Stimulated activated CD4-positive, alpha-beta T cell treated with anti-CD3 and anti-CD28 coated beads, Interleukin-1b, Interleukin-23, amount 100 ng/mL, for 1 hour (primary cell): ENCODE measurements around the gene EEA1.
"Not testable (repeated sequence)": the region's sequence is repeated elsewhere in the genome, so short reads cannot be mapped to it uniquely, and the experiment has no call there.

Source experiments
- DNase-seq, 2 donors: peaks; one replicate each; pipeline ENCODE4 v3.0.0-alpha.2; 2020; ENCODE audit warnings: low read depth in 2 of 2

The EEA1 gene

DNA sequence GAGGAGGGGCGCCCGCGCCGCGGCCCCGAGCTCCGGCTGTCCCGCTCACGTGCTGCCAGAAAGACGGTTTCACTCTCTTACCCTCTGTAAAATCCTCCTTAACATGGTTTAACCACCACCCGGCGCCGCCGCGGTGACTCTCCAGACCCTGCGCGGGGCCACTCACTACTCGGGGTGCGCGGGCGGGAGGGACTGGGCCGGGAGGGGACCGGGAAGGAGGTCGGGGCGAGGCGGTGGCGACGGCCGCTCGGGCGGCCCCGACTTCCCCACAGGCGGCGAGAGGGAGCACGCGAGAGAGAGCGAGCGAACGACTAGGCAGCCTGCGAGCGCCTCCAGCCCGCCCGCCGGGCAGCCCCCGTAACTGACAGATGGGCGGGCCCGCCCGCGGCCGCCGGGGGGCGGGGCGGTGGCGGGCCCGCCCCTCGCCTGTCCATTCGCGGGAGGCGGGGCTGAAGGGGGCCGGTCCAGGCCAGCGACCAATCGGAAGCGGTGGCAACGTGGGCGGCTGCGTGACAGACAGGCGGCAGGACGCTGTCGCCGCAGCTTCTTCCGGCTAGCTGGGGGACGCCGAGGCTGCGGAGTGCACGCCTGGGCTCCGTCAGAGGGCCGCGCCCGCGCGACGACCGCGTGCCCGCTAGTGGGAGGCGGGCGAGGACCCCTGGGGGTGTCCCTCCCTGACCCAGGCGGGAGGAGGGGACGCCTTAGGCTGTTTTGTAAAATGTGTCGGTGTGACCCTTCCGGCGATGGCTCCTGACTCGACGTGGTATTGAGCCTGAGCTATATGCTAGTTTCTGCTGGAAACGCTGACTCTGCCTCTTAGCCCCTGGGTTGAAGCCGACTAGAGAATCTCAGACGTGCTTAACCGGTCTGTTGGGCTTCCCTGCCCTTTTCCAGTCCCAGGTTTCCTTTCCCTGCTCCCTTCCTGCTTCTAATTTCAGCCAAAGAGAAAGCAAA lies at the start of gene EEA1:
EEA1 (minus strand) TSS at position 334 of the 954 bp plus-strand sequence; CDS start at position 105, 229 bp downstream.
- peak; percentile 90 to 91 for DNase-seq

DNA sequence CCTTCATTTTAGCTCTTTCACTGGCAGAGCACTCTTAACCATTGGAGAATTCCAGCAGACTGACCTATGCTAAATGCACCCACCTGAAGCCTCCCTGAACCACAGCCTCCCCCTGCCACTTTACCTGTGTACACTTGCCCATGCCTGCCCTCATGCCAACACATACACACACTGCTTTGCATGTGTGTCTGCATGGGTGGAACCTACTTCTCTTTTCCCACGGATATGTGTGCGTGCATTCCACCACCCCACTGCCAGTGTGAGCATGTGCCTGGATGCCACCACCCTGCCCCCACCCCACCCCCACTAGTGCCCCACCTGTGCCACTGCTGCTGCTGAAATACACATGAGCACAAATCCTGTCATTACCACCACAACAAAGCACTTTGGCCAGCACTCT lies 49.5 kb upstream of the EEA1 start:
- DNase-seq = no peak

DNA sequence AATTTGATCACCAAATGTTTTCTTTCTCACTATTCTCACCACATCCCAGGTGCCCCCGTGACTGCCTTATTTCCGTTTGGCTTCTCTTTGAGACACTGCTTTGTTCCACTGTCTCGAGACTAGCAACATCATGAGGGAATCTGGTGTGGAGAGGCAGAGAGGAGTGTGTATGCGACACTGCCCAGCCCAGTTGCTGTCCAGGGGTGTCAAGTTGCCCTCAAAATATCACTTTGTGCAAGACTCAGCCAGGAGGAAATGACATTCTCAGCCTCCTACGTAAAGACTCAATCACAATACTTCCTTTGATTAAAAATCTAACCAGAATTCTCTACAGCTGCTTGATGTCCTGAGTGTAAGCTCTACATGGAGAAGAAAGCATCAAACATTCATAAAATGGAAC lies 48.2 kb upstream of the EEA1 start:
- DNase-seq = no peak

DNA sequence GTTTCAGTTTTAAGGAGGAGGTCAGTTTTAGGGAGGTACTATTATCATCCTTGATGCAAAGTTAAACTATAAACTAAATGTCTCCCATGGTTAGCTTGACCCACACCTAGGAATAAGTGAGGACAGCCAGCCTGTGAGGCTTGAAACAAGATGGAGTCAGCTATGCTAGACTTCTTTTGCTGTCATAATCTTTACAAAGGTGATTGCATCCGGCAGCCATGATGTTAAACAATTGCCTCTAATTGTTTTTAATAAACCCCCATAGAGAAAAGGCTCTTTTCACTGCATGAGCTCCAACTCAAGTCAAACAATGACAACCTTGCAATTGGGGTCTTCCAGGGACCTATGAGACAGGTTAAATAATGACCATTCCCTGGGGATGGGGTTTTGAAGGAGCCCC lies 45.7 kb upstream of the EEA1 start:
- no peak for DNase-seq

DNA sequence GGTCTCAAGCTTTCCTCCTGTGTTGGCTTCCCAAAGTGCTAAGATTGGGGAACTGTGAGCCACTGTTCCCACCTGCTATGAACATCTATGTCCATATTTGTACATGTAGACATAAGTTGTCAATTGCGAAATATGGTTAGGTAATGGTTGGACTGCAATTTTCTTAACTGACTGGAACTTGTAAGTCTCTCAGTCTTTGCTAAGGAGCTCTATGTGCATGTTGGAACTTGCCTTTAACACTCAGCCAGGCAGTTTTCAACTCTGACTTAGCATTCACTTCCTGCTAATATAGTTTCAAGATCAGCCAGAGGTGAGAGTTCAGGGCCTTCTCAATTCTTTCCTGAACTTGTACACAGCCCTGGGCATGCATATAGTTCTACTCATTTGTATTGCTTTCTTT lies 44.5 kb upstream of the EEA1 start:
- no peak for DNase-seq

DNA sequence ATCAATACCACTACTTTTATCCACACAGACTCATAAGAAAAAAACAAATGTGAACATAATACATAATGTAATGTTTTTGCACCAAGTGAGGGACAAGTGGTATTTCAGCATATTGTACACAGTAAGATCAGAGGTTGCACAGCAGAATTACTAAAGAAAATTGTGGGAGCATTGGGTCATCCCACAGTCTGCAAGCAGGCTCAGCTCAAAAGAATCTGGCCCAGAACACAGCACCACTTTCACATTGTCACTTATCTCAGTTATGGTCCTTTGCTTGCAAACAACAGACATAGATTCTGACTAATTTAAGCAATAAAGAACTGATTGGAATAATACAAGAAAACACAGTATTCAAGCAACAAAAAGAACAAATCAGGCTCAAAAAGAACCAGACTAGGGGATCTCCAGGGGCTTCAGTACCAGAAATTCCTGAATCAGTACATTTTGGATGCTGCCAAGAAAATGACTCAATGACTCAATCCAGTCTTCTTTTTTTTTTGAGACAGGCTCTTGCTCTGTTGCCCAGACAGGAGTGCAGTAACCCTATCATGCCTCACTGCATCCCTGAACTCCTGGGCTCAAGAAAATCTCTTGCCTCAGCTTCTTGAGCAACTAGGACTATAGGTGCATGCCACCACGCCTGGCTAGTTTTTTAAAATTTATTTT lies 42.9 kb upstream of the EEA1 start:
- DNase-seq = no peak

DNA sequence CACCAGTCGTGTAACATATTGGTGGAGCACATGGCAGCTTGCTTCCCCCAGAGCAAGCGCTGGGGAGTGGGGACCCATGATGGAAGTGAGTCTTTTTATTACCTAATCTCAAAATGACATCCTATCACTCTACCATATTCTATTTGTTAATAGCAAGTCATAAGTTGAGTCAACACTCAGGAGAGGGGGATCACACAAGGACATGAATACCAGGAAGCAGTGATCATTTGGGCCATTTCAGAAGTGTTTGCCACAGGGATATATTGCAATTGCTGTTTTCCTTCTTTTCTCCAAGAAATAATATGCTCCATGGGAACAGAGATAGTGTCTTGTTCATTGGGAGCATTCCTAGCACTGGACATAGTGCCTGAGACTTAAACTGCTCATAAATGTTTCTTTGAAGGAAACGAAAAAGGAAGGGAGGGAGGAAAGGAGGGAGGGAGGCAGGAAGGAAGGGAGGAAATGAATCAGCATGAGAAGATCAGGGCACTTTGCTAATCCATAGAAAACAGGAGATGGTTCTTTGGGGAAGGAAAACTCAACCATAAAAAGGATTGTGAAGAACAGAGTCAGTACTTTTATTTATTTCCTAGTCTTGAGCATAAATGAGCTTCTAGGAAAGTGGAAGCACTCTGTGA lies 39.2 kb upstream of the EEA1 start:
- no peak for DNase-seq

DNA sequence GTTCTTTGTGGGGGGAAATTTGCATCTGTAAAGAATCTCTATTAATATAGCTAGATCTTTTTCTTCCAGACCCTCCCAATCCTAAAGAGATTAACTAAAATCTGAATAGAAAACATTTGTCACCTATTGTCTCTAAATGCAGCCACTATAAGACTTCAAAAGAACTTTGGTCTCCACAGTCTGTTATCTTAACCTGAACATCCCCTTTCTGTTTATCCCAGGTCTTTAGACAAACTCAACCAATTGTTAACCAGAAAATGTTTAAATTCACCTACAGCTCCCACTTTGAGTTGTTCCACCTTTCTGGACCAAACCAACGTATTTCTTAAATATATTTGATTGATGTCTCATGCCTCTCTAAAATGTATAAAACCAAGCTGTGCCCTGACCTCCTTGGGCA lies 35.3 kb upstream of the EEA1 start:
- DNase-seq = not testable (repeated sequence)

DNA sequence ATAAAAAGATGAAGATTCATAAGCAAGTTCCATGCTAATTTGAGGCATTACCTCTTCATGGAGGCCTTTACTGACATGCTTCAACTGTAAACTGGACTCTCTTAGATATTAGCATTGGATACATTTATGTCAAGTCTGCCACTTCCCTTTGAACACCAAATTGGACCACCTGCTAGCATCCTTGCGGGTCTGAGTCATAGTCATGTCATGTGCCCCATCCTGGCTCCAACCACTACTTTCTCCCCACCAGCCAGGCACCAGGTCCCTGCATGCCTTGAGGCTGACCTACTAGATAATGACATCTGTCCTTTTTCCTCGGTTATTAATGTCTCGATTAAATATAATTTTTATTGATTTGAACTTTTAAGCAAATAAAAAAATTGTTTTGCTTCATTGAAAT lies 32.9 kb upstream of the EEA1 start:
- no peak for DNase-seq

DNA sequence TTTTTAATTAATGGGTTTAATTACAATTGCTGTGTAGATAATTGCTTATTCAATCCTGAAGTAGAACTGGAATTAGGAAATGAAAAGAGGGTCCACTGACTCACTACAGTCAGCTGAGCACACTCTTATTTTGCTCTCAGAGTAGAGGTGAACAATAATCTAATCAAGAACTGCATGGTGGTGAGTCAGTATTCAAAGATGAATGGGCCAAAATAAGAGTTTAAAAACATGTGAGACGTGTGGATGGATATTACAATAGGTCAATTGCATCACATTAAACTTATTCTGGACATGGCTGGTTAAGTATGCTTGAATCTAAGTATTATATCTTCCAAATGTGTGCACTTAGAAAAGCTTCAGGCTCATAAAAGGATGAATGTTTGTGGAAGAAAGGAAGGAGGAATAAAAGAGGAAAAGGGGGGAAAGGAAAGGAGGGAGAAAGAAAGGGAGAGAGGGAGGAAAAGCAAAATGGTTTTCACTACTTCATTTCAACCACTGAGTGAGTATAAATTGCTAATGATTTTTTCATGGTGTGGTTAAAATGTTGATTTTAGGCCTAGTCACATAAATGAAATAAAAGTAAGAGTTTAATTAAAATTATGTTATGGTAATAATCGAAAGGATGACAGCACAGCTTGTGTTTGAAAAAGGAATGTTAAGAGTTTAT lies 27.0 kb upstream of the EEA1 start:
- no peak for DNase-seq

DNA sequence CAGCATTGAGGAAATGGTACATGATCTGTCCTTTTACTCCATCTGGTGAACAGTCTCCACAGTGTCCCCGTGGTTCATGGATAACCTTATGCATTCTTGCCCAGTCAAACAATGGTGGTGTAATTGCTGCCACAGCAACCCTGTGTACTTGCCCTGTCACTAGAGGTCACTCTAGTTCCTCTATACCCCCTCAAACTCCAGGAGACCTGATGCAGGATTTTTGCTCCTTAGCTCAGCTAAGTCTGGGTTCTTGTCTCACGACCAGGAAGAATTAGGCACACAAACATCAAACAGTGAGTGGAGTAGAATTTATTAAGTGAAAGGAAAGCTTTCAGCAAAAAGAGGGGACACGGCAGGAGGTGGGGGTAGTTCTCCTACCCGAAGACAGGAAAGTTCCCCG lies 24.7 kb upstream of the EEA1 start:
- no peak for DNase-seq

DNA sequence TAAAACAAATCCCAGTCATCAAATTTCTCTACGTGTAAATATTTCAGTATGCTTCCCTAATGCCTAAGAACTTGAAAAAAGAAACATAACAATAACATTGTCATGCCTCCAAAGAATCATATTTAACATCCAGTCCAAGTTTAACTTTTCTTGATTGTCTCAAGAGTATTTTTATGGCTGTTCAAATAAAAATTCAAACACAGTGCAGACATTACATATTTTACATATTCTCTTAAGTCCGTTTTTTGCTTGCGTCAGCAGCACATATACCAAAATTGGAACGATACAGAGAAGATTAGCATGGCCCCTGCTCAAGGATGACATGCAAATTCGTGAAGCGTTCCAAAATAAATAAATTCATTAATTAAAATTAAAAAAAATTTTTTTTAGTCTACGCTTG lies 23.3 kb upstream of the EEA1 start:
- no peak for DNase-seq

DNA sequence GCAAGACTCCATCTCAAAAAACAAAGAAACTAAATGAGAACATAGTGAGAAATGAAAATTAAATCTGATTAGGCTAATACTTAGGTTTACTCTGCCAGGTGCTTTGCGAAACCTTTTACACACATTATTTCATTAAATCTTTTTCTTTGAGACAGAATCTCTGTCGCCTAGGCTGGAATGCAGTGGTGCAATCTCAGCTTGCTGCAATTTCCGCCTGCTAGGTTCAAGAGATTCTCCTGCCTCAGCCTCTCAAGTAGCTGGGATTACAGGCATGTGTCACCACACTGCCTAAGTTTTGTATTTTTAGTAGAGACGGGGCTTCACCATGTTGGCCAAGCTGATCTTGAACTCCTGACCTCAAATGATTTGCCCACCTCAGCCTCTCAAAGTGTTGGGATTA lies 21.9 kb upstream of the EEA1 start:
- DNase-seq = no peak

DNA sequence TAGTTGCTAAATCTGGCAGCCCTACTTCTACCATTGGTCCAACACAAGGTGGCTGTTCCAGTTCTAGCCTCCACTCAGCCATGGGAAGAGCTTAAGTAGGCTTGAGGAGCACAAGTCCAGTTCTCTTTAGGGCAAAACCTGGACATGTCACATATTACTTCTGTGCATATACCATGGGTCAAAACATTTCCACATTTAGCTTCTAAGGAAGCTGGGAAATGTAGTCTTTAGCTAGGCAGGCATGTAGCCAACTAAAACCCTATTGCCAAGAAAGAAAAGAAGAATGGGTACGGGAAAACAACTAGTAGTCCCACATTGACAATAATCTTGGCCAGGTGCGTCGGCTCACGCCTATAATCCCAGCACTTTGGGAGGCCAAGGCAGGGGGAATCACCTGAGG lies 20.9 kb upstream of the EEA1 start:
- no peak for DNase-seq

DNA sequence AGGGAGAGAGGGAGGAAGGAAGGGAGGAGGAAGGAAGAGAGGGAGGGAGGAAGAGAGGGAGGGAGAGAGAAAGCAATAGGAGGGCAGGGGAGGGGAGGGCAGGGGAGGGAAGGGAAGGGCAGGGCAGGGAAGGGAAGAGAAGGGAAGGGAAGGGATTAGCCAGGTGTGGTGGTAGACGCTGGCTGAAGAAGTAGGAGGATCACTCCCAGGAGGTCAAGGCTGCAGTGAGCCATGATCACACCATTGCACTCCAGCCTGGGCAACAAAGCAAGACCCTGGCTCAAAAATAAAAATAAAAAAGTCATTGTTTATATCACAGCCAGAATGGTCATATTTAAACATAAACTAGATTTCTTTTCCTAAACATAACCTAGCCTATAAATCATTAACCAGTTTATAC lies 20.4 kb upstream of the EEA1 start:
- DNase-seq = no peak

DNA sequence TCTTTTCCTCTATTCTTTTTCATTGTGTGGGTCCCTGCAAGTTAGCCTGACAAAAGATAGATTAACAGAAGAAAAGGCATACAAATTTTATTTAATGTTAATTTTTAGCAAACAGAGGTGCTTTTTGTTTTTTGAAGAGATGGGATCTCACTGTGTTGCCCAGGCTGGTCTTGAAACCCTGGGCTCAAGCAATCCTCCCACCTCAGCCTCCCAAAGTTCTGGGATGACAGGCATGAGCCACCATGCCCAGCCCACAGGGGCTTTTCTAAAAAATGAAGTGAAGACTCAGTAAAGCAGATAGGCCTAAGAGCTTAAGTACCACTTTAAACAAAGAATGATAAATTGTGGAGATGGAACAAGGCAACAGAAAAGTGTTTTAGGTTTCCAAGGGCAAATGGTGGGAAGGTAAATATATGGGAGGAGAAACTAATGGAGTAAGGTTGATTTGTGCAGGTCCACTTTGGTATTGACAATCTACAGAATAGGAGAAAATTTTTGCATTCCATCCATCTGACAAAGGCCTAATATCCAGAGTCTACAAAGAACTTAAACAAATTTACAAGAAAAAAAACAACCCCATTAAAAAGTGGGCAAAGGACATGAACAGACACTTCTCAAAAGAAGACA lies 18.6 kb upstream of the EEA1 start:
- DNase-seq = no peak

DNA sequence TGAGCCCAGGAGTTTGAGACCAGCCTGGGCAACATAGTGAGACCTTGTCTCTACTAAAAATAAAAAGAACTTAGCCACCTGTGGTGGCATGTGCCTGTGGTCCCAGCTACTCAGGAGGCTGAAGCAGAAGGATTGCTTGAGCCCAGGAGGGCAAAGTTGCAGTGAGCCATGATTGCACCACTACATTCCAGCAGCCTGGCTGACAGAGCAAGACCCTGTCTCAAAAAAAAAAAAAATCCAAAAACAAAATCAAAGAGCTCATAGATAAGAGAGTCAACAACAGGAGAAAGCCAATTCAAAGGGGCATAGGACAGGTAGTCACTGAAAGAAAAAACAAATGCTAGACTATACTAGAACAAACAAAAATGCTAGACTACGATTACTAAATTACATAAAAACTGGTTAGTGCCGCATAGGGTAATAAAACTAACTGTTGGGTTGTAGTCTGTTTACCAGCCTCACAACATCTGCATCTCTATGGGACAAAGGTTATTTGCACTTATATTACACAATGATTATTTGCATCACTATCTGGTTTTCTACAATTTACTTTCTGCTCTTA lies 16.6 kb upstream of the EEA1 start:
- DNase-seq = no peak

DNA sequence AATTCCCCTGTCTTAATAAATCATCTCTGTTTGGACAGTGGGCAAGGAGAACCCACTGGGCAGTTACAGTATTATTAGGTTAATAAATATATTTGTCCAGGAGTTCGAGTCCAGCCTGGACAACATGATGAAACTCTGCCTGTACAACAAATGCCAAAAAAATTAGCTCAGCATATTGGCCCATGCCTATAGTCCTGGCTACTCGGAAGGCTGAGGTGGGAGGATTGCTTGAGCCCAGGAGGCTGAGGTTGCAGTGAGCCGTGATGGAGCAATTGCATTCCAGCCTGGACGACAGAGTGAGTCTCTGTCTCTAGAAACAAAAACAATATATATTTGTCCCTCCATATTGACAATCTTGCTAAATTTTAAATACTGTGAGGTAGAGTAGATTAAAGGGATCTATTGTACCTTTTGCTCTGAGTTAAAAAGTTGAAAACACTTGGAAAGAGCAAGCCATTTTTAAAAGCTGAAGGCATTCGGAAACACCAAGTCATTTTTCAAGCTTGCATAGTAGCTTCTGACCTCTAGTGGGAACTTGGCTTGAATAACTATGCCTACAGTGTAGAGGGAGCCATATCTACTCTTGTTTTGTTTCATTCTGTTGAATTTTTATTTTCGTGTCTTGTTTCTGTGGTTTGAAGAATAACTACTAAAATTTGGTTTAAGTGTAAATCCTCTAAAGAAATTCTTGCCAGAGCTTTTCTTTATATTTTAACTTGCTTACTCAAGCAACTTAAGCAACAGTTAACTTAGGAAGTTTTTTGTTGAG lies 14.6 kb upstream of the EEA1 start:
- no peak for DNase-seq

DNA sequence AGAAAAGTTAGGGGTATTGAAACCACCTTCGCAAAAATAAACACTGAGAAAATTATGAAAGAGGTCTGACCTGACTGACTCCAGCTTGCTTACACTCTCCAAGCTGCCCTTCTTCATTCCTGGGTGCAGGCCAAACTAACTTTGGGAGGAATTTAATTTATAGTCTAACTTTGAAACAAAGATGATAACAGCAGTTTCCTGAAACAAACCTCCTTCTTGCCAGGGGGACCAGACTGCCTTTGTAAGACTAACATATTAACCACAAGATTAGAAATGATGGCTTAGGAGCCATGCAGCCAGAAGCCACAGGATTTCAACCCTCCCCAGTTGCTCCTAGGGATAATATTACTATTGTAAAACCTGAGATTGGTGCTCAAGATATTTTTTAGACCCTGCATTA lies 13.8 kb upstream of the EEA1 start:
- DNase-seq = no peak

DNA sequence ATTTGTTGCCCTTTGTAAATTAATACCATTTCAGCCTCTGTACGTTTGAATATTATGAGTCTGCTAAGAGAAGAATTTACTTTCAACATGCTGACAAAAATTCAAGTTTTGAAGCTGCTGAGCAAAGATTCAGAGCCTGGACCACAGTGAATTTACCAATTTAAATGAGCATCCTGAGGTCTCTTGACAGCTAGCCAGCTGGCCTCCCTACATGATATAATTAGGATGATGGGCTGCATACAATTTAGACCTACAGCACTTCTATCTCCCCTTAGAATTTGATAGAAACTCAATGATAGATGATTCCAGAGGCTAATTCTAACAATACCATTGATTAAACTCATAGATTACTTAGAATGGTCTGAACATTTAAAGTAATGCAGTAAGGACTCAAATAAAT lies 10.0 kb upstream of the EEA1 start:
- no peak for DNase-seq

DNA sequence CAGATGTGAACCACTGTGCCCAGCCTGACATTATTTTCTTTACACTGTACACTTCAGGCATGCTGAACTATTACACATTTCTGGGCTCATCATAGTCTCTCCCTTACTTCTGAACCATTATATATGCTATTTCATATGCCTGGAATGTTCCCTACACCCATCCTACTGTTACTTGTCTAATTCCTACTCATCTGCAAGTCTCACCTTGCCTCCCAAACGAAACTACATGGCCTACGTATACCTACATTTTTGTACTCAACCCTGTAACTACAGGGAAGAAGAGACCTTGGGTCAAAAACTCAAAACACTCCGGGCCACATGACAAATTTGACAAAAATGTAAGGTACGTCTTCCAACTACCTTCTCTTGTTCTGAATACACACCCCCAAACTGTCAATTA lies 9.5 kb upstream of the EEA1 start:
- DNase-seq = no peak
